Occipital lobe (tissue), 2 donors: Measurements from ENCODE around the gene CACNA1S. TPM values are rescaled to one million over a fixed set of nuclear protein-coding genes. Genes with fewer than 3 reads are reported as not detected.

Source experiments
- DNase-seq: peaks from one replicate; lab custom pipeline; 2025; lab: John Stamatoyannopoulos, UW
- total RNA-seq: library from RNA; depleted of rRNA; stranded (reverse); fragments of >200 nt; gene quantifications from one replicate; pipeline ENCODE4 v1.2.3, GENCODE V29; 2014

CACNA1S gene
- total RNA-seq, 1 donor from 2014 or later, result under 0.01 TPM

- DNase-seq, result no peak
These were observed 77.6 kb downstream of the CACNA1S start for GRCh38 chr1:201034671-201035070.

- no peak for DNase-seq
These were observed 79.8 kb downstream of the CACNA1S start for GRCh38 chr1:201032408-201032807.

GRCh38 chr1:201028461-201028889 lies 83.8 kb downstream of the CACNA1S start:
- no peak for DNase-seq

GRCh38 chr1:201026836-201027235 lies 85.4 kb downstream of the CACNA1S start:
- DNase-seq, result no peak

GRCh38 chr1:201026234-201026633 lies 86.0 kb downstream of the CACNA1S start:
- no peak for DNase-seq

GRCh38 chr1:201025571-201026002 lies 86.6 kb downstream of the CACNA1S start:
- DNase-seq, result no peak

DNA sequence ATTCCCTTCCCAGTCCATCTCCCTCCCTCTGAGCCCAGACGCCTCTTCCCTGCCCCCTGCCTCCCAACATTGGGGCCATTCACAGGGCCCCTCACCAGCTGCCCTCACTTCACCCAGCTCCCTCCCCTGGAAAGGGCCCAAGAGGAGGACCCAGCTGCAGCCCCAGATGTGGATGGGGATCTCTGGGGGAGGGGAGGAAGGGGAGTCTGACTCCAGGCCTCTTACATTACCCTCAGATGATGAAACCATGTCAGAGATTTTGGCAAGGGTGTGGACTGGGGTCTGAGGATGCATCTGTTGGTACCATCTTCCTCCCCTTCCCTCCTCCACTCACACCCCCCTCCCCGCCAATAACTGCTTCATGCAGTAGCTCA lies 87.6 kb downstream of the CACNA1S start:
- DNase-seq, result no peak

- no peak for DNase-seq
These were observed 88.2 kb downstream of the CACNA1S start for GRCh38 chr1:201023920-201024624.

- DNase-seq, result peak; percentile 74
These were observed 88.7 kb downstream of the CACNA1S start, which contains the start of gene KIF21B for GRCh38 chr1:201023517-201023902. KIF21B (minus strand) TSS chr1:201023714; CDS start chr1:201023383, 331 bp downstream.

DNA sequence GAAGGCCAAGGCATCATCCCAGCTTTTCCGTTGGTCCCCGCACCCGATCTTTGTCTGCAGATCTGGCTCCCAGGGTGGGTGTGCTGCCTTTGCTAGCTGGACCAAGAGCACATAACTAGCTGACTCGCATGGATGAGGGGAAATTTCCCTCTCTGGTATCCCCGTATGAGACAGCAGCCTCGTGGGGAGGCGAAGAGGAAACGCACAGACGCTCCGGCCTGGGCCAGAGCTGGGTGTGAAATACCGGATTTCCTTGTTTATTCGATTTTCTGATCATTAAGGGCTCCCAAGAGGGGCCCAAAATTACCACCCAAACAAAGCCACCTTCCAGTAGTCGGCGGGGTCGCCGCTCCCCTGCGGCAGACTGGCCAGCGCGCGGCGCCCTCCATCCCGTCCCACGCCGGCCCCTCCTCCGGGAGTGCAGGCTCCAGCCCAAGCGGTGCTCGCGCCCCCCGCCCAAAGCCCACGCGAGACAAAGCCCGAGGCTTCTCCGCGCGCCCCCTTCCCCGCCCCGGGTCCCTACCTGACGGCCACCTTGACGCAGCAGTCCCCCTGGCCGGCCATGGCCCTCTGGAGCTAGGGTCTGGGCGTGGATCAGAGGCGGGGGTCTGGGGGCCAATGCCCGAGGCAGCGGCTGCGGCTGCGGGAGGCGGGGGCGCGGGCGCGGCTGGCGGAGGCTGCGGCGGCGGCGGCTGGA lies 89.3 kb downstream of the CACNA1S start:
- peak; percentile 41 for DNase-seq

GRCh38 chr1:201022493-201022819 lies 89.8 kb downstream of the CACNA1S start:
- no peak for DNase-seq

DNA sequence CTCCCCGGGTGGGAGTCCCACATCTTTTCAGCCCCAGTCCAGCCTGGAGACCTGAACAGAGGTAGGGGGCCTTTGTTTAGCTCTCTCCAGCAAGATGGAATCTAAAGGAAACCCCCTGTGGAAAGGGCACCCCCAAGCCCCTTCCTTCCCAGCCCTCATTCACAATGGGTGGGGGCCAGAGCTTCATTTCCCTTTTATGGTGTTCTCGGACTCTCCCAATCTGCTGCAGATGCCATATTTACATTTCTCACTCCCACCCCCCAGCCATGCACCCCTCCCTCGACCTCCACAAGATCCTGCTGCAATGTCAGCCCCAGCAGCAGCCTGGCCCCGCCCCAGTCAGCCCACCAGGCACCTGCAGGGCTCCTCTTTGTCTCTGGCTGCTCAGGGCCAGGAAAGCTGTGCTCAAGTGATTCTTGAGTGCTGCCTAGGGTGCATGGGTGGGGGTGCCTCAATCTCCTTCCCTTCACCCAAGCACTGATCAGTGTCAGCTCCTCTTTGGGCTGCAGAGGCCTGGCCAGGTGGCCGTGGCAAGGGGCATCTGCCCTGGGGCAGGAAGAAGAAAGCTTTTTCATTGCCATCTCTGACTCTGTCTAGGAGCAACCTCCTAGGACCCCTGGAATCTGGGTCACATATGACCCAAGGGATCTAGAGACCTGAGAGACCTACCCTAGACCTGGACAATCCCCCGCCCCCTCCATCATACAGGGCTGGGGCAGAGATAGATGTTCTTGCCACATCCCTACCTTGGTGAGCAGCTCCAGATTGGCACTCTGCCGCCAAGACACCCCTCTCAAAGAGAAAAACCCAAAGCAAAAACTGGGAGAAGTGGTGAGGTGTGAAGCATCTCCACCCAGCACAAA lies 90.4 kb downstream of the CACNA1S start:
- DNase-seq, result no peak

DNA sequence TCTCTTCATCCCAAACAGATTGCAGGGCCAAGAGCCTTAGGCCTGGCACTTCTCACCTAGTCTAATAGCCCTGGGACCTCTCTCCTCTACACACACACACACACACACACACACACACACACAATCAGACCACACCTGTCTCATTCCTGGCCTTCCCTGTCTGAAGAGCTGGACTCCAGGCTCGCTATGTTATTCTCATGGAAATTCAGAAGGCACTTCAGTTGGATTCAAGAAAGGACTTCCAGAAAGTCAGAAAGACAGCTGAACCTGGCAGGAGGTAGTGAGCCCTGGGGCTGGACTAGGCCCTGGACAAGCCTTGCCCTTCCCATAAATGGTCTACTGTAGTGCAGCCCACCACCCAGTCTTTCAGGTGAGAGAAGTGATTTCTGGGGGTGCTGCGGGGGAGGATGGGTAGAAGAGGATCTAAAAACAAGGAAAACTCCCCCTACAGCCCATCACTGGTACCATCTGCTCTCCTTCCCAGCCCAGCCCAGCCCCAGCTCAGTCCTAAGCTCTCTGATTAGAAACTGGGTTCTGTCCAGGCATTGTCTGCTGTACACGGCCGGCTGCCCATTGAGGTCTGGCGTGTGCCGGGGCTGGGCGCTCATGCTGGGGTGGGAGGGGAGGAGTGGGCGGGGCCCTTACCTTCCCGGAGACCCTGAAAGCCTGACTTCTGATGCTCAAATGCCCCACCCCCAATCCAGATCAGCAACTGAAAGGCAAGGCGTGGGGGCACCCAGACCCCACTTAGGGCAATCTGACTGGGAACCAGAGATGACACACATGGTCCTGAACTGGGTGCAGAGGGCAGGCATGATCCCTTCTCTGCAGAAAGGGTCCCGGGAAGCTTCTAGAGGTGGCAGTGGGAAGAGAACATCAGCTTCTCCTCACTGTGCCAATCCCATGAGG lies 91.3 kb downstream of the CACNA1S start:
- no peak for DNase-seq

DNA sequence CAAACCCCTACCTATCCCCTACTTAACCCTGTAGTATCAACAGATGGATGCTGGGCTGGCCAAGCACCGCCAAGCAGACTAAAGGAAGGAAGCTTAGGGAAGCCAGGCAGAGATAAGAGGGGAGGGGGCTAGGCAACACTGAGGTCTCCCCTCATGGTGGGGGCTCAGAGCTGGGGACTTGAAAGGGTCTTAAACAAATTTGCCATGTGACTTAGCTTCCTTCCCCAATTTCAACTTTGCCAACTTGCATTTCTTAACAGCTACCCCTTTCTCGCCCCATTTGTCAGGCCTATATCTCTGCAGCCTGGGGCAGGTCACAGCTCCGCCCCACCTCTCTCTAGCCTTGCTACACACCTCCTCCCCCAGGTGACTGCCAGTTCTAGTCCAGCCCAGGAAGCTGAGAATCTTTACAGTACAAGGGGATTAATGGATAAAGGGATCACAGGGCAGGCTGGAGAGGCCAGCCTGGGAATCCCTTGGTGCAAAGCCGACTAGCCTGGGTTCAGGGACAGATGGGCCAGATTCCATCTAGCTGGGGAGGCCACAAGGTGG lies 92.1 kb downstream of the CACNA1S start:
- DNase-seq, result no peak

GRCh38 chr1:201019321-201019977 lies 92.8 kb downstream of the CACNA1S start:
- DNase-seq, result no peak

GRCh38 chr1:201017828-201018163 lies 94.4 kb downstream of the CACNA1S start:
- no peak for DNase-seq

DNA sequence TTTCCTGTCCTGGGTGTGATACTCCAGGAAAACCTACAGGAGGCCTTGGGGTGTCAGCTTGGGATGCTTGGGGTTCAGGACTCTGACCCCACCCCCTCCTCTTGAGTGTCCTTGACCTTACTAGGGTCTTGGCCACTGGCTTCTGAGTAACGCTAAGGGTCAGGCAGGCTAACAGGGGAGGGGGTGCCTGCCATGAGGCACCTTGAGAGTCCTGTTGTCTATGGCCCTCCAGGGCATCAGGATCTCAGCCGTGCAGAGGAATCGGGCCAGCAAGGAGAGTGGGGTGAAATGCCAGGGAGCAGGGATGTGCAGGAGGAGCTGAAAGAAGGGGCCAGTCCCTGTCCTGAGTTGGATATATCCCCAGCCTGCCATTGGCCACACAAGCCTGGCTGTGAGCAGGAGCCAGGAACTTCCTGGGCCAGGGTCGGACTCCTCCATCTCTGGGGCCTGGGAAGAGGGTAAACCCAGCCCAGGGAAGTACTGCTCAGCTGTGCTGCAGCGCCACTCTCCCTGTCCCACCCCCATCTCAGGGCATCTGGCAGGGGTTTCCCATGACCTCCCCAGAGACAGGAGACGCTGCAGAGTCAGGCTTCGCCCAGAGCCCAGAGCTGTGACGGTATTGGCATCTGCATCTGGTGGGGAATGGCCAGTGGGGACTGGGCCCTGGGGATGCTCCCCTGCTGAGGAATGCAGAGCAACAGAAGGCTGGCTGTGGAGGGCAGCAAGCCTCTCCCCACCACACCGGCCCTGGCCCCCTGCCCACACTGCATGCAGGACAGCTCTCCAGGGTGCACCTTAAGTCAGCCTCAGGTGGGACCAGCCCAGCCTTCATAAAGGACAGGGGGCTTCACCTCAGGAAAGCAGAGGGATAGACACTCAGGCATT lies 95.0 kb downstream of the CACNA1S start:
- DNase-seq, result no peak

GRCh38 chr1:201016211-201016651 lies 96.0 kb downstream of the CACNA1S start:
- DNase-seq, result peak; percentile 50

DNA sequence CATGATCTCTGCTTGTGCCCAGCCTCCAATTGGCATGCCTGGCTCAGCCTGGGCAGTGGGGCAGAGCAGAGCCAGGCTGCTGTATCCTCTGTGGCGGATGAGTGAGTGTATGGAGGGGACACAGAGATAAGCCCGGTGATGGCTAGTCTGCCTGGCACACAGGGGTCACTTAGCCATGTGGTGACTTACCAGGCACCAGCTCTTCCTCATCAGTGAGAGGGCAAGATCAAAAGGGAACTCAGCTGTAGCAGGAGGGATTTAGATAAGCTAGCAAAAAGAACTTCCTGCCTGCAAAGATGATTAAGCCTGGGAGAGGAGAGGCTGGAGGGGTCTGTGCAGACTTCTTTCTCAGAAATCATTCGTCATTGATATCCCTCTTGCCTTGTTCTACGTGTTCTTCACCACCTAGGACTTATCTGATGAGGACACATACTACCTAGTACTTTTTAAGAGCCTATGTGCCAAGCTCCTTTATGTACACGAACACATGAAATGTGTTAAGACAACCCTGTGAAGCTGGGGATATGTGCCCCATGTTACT lies 96.6 kb downstream of the CACNA1S start:
- no peak for DNase-seq
